Hematopoietic multipotent progenitor cell treated with erythropoietin and hydrocortisone succinate and interleukin-3 and kit ligand, for 4 days (in vitro differentiated cells): ENCODE results near the gene PPIL4.

Source experiments
- DNase-seq: peaks from one replicate; pipeline ENCODE4 v3.0.0-alpha.2; 2015

Gene PPIL4

DNA sequence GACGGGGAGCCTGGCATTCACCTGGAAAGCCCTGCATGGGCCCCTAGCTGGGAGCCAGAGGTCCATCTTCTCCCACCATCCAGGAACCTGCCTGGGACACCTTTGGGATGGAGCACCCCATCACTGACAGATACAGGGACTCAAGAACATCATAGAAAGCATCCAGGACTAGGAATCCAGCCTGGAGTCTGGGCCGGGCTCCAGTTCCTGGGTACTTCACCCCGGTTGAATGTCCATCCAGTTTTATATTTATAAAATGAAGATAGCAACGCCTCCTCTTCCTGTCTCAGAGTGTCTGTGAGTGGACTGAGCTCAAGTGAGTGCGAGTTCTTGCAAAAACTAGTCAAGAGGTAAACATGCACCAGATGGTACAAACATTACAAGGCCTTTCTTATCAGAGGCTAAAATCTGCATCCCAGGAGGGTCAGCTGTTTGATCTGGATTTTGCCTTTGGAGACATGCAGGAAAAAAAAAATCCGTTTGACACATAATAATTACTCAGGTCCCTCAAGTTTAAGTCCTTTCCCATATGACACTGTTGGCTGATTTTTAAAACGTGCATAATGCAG, 88.4 kb downstream of the PPIL4 start:
- no peak for DNase-seq

DNA sequence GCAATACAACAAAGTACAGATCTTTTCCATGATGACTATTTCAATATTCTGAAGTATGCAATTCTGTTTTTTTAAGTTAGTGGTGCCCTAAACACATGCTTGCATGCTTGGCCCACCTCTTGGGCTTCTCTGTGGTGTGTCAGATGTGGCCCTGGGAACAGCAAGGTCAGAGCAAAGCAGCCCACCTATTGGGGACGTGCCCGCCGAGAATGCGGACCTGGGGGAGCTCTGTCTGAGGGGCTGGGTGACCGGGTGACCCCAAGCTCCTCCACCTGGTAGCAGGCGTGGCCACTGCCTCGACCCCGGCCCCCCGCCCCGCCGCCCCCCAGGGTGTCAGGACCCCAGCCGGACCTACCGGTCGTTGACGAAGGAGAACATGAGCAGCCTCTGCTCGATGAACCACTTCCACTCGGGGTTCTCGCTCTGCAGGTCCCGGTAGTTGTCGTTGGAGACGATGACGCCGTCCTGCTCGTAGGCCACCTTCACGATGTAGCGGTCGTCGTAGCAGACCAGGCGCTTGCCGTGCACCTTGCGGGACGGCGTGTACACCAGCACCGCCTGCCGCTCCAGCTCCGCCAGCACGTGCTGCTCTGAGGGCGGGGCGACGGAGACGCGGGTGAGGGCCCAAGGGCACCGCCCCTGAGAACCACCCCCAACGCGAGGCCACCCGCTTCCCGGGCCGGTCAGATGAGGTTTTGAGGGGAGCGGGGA, 89.4 kb downstream of the PPIL4 start:
- DNase-seq, result no peak

DNA sequence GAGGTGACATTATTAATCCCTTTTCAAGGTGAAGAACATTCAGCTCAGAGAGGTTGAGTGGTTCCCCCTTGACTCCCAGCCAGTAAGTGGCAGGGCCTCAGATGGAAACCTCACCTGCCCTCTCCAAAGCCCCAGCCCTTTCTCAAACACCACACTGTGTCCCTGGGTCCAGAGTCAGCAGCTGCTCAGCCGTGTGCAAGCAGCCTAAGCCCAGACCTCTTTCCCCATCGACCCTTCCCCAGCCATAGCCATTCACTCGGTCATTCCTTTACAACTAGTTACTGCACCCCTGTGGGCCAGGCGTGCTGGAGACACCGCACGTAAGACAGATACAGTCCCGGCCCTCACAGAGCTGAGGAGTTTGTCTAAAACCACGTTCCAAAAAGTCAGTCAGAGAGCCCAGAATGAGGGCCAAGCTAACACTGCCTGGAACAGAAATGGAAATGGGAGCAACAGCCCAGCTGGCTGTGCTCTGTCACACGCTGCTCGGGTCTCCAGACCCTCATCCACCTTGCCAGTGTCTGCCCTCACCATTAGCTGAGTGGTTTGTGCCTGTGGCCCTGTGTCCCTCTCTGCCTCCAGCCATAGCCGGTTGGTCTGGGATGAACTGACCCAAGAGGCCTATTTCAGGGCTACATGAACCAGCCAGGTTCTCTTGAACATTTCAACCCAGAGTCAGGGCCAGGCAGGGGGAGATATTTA, 90.7 kb downstream of the PPIL4 start:
- DNase-seq, result no peak
